Gastroesophageal sphincter (tissue), 4 donors: Measurements from ENCODE around the gene VEGFD. TPM values are rescaled to one million over a fixed set of nuclear protein-coding genes. Genes with fewer than 3 reads are reported as not detected.

ENCODE experiments used
- ATAC-seq: fragments of 150-250 bp; one replicate; pipeline ENCODE4 v1.9.1; 2016; ENCODE audit warnings: mild to moderate bottlenecking, moderate library complexity
- H3K27ac ChIP-seq, 4 donors: fragments of 200-600 bp; sonication (generic) in 3 of 4; 1 replicate in 3 of 4; 2 replicates in 1 of 4; pipeline ENCODE4 v1.5.1; 2016 to 2019
- H3K27me3 ChIP-seq: fragments of 200-600 bp; sonication (generic); one replicate; pipeline ENCODE4 v1.5.1; 2019
- H3K36me3 ChIP-seq, 2 donors: fragments of 200-600 bp; sonication (generic); one replicate each; pipeline ENCODE4 v1.5.1; 2019; ENCODE audit warnings: control low read depth in 1 of 2
- H3K4me1 ChIP-seq, 3 donors: fragments of 200-600 bp; sonication (generic); 1 replicate in 2 of 3; 2 replicates in 1 of 3; pipeline ENCODE4 v1.5.1; 2016 to 2019; ENCODE audit warnings: control low read depth in 2 of 3
- H3K4me3 ChIP-seq, 2 donors: fragments of 200-600 bp; sonication (generic); one replicate each; pipeline ENCODE4 v1.5.1; 2019; ENCODE audit warnings: mild to moderate bottlenecking in 1 of 2, moderate library complexity in 1 of 2
- H3K9me3 ChIP-seq, 3 donors: fragments of 200-600 bp; sonication (generic); one replicate each; pipeline ENCODE4 v1.5.1; 2017 to 2019; ENCODE audit warnings: control low read depth in 2 of 3
- CTCF ChIP-seq, 4 experiments: fragments of 200-600 bp in 2 of 4; fragments of 450-650 bp in 2 of 4; sonication (generic) in 1 of 4; IDR thresholded peaks; one replicate each; pipeline ENCODE4 v1.5.1; 2017 to 2019; ENCODE audit warnings: antibody characterized with exemption in 4 of 4, mild to moderate bottlenecking in 2 of 4, moderate library complexity in 2 of 4
- EP300 ChIP-seq: sonication (generic); formaldehyde crosslinking; IDR thresholded peaks from one replicate; pipeline ENCODE4 v1.6.1; 2017; ENCODE audit warnings: antibody characterized with exemption, mild to moderate bottlenecking
- POLR2A ChIP-seq, 2 donors: fragments of 450-650 bp; IDR thresholded peaks; one replicate each; pipeline ENCODE4 v1.6.1; 2017; ENCODE audit warnings: antibody characterized with exemption in 2 of 2, mild to moderate bottlenecking in 2 of 2, moderate library complexity in 1 of 2
- POLR2AphosphoS5 ChIP-seq: sonication (generic); formaldehyde crosslinking; IDR thresholded peaks from one replicate; pipeline ENCODE4 v1.6.1; 2017; ENCODE audit warnings: antibody characterized with exemption
- WGBS, 2 donors: methylation state at CpG; one replicate each; pipeline ENCODE4 v1.1.5; 2018; ENCODE audit warnings: low coverage in 1 of 2; 5-methylcytosine and 5-hydroxymethylcytosine counted together
- total RNA-seq, 4 donors: library from RNA; depleted of rRNA; stranded (reverse); fragments of >200 nt; gene quantifications; one replicate each; pipeline ENCODE4 v1.1.0, GENCODE V29; 2016

The VEGFD gene
- total RNA-seq, 4 donors from 2014 or later, result 3.2 to 8.6 (median 5.3) TPM

DNA sequence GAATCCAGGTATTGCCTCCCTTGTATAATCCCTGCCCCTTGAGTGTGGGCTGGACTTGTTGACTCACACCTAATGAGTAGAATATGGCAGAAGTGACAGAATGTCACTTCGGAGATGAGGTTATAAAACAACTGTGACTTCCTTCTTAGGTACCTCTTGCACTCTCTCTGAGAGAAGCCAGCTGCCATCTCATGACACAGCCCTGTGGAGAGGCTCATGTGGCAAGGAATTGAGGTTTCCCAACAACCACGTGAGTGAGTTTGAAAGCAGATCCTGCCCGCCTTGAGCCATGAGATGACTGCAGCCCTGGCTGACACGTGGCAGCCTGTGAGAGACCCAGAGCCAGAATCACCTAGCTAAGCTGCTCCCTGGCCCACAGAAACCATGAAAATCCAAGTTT is 82.3 kb downstream of the VEGFD start:
- no peaks in the 10 kb centered on the region for H3K27me3 ChIP-seq
- no peak for TF ChIP-seq POLR2AphosphoS5
- TF ChIP-seq POLR2A (IDR thresholded peaks at IDR 0.05), result no peak
- no peak for TF ChIP-seq CTCF (IDR thresholded peaks at IDR 0.05)
- TF ChIP-seq EP300, result no peak
- whole genome bisulfite sequencing, 2 donors, result no CpG with 5 or more reads among the region's 4 CpGs
- no peak overlapping the region for H3K27ac ChIP-seq
- H3K4me1 ChIP-seq, result no peaks in the 10 kb centered on the region
- H3K9me3 ChIP-seq, result no peaks in the 10 kb centered on the region
- no peaks in the 10 kb centered on the region for H3K36me3 ChIP-seq
- ATAC-seq, result peak; percentile 77
- no peak overlapping the region for H3K4me3 ChIP-seq

DNA sequence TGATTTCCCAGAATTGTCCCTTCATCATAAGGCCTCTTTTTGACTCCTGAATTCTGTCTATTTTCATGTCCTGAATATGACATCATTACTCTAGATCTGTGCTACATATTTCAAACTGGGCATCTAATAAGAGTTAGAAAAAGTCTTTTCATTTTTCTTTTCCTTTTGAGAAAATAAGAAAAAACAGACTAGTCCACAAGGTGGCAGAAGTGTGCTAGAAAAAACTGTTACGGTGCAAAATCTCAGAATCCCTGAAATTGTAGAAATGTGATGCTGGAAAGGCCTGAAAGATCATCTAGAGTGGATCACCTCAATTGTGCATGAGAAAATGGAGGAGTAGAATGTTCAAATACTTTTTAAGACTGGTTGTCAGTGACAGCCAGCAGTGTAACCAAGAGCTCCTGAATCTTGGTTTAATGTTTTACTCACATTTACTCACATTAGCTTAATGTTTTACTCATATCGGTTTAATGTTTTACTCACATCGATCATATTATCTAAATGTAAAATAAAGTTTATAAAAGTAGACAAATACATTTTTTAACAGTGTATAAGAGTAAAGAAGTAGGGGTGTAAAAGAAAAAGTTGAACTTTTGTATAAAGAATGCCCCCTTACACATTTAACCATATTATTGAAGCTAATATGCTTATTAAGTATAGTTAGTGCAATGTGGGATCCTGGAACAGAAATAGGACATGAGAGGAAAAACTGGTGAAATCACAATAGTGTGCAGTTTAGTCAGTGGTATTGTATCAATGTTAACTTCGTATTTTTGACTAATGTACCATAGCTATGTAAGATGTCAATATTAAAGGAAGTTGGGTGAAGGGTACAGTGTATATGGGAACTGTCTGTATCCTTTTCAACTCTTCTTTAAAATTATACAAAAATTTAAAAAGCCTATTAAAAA is 84.0 kb downstream of the VEGFD start:
- WGBS, 2 donors, result 46% methylated on average over 4 of the region's 4 CpGs
- Histone ChIP-seq H3K4me1 (no peaks in the 10 kb centered on the region), H3K27me3 (no peaks in the 10 kb centered on the region), H3K27ac (no peak overlapping the region), H3K9me3 (no peaks in the 10 kb centered on the region), H3K36me3 (no peaks in the 10 kb centered on the region), H3K4me3 (no peak overlapping the region)
- no peak for TF ChIP-seq POLR2AphosphoS5
- no peak for TF ChIP-seq EP300
- TF ChIP-seq POLR2A (IDR thresholded peaks at IDR 0.05), result no peak
- TF ChIP-seq CTCF (IDR thresholded peaks at IDR 0.05), result peak in 2 of 4 experiments; percentile 47 to 49
- ATAC-seq, result no peak

DNA sequence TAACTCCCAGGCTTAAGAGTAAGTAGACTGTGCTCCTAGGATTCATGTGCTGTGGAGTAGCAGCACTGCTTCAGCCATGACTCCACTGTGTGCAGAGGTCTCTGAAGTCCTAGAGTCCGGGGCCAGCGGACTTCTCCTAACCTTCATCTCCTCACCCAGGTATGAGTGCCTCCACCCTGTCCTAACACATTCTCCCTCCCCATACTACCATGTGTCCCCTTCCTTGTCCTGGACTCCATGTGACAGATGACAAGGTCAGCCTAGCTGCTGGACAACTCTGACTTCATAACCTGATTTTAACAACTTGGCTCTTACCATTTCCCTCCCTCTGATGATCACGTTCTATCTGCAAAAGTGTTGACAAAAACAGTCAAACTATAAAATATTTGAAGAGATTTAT is 85.4 kb downstream of the VEGFD start:
- WGBS, 2 donors, result 70% methylated on average over 3 of the region's 3 CpGs; no CpG with 5 or more reads in 1 of the 2 donors

GRCh38 chrX:15298201-15298600 is 86.0 kb downstream of the VEGFD start:
- Histone ChIP-seq H3K36me3 (no peaks in the 10 kb centered on the region), H3K27me3 (no peaks in the 10 kb centered on the region), H3K27ac (peak overlapping the region in 3 of 4 donors; percentile 1 to 44 (median 27)), H3K4me3 (no peak overlapping the region), H3K4me1 (no peaks in the 10 kb centered on the region), H3K9me3 (no peaks in the 10 kb centered on the region)
- WGBS, 2 donors, result 37% methylated on average over 2 of the region's 2 CpGs; no CpG with 5 or more reads in 1 of the 2 donors
- peak; percentile 38 for ATAC-seq
- no peak for TF ChIP-seq POLR2A (IDR thresholded peaks at IDR 0.05)
- TF ChIP-seq CTCF (IDR thresholded peaks at IDR 0.05), result no peak
- no peak for TF ChIP-seq EP300
- TF ChIP-seq POLR2AphosphoS5, result no peak

More for the DNA sequence above, 85.4 kb downstream of the VEGFD start:
- TF ChIP-seq POLR2A (IDR thresholded peaks at IDR 0.05), result no peak
- TF ChIP-seq CTCF (IDR thresholded peaks at IDR 0.05), result no peak
- TF ChIP-seq EP300, result no peak
- TF ChIP-seq POLR2AphosphoS5, result no peak
- no peaks in the 10 kb centered on the region for H3K9me3 ChIP-seq
- H3K27me3 ChIP-seq, result no peaks in the 10 kb centered on the region
- no peaks in the 10 kb centered on the region for H3K4me1 ChIP-seq
- no peak overlapping the region for H3K4me3 ChIP-seq
- no peaks in the 10 kb centered on the region for H3K36me3 ChIP-seq
- H3K27ac ChIP-seq, result peak overlapping the region in 3 of 4 donors; percentile 1 to 37 (median 27)
- no peak for ATAC-seq

Other genes with a start within 250 kb of the VEGFD start
- 1 to 10 TPM in 3 of 4 donors, not detected in 1; 1.2 to 4.4 (median 2.8) TPM for gene ASB9, start 114.3 kb downstream of the VEGFD start, total RNA-seq
- gene ASB11, start 68.8 kb downstream of the VEGFD start, total RNA-seq, result under 1 TPM in 1 of 4 donors, not detected in 3; 0.67 TPM
- gene PIGA, start 48.9 kb downstream of the VEGFD start, total RNA-seq, result 10 to 100 TPM in 1 of 4 donors, 1 to 10 TPM in 3; 5.6 to 10.4 (median 6.6) TPM
- gene PIR, start 108.9 kb upstream of the VEGFD start, total RNA-seq, result 10 to 100 TPM; 14.7 to 30.4 (median 19.1) TPM
- gene BMX, start 116.4 kb upstream of the VEGFD start, total RNA-seq, result 1 to 10 TPM; 1.9 to 4.4 (median 2.9) TPM
- 1 to 10 TPM in 3 of 4 donors, under 1 TPM in 1; 0.62 to 4.5 (median 2.1) TPM for gene ACE2, start 216.5 kb upstream of the VEGFD start, total RNA-seq